Neuronal stem cell (in vitro differentiated cells): ENCODE measurements around the gene OR13J1.

Experiments
- DNase-seq: peaks from one replicate; pipeline ENCODE4 v3.0.0-alpha.2; 2013; ENCODE audit warnings: low spot score
- H2AFZ ChIP-seq: one replicate; pipeline ENCODE4 v1.6.1; 2013; ENCODE audit warnings: mild to moderate bottlenecking, low read length, inconsistent platforms
- H2AK5ac ChIP-seq: 2 replicates; pipeline ENCODE4 v1.6.1; 2013; ENCODE audit warnings: low read depth, mild to moderate bottlenecking, inconsistent platforms, low read length, moderate library complexity, mixed read lengths
- H2BK120ac ChIP-seq: 2 replicates; pipeline ENCODE4 v1.6.1; 2013; ENCODE audit warnings: low read depth, mild to moderate bottlenecking, inconsistent platforms, low read length, moderate library complexity, mixed read lengths
- H2BK12ac ChIP-seq: one replicate; pipeline ENCODE4 v1.6.1; 2013; ENCODE audit warnings: low read length, inconsistent platforms
- H2BK15ac ChIP-seq: 2 replicates; pipeline ENCODE4 v1.6.1; 2013; ENCODE audit warnings: mild to moderate bottlenecking, low read length, inconsistent platforms, mixed read lengths
- H2BK5ac ChIP-seq: one replicate; pipeline ENCODE4 v1.6.1; 2013; ENCODE audit warnings: inconsistent platforms, mild to moderate bottlenecking, low read length, moderate library complexity
- H3K14ac ChIP-seq: one replicate; pipeline ENCODE4 v1.6.1; 2013; ENCODE audit warnings: low read length, inconsistent platforms
- H3K18ac ChIP-seq: 2 replicates; pipeline ENCODE4 v1.6.1; 2013; ENCODE audit warnings: low read length, inconsistent platforms
- H3K23ac ChIP-seq: 2 replicates; pipeline ENCODE4 v1.6.1; 2013; ENCODE audit warnings: low read depth, mild to moderate bottlenecking, mixed read lengths, low read length, inconsistent platforms; ENCODE audit not compliant: poor library complexity
- H3K27ac ChIP-seq: replicated peaks from 3 replicates; pipeline ENCODE4 v1.5.1; 2013; ENCODE audit warnings: low read length, inconsistent platforms
- H3K27me3 ChIP-seq, 3 experiments: 2 replicates each; pipeline ENCODE4 v1.6.1; 2013; ENCODE audit warnings: low read length in 3 of 3, mild to moderate bottlenecking in 2 of 3, inconsistent platforms in 1 of 3, low read depth in 1 of 3, mixed read lengths in 1 of 3, moderate library complexity in 1 of 3; ENCODE audit not compliant: control insufficient read depth in 3 of 3, insufficient read depth in 3 of 3
- H3K36me3 ChIP-seq, 2 donors: replicated peaks in 1 of 2; 2 replicates each; pipeline ENCODE4 v1.6.1; 2013; ENCODE audit warnings: low read length in 2 of 2; ENCODE audit not compliant: control insufficient read depth in 2 of 2, insufficient read depth in 2 of 2
- H3K4ac ChIP-seq: 2 replicates; pipeline ENCODE4 v1.6.1; 2013; ENCODE audit warnings: inconsistent platforms, mild to moderate bottlenecking, low read length, moderate library complexity
- H3K4me1 ChIP-seq, 2 donors: 1 replicate in 1 of 2; 2 replicates in 1 of 2; pipeline ENCODE4 v1.6.1; 2013; ENCODE audit warnings: low read length in 2 of 2, low read depth in 1 of 2; ENCODE audit not compliant: control insufficient read depth in 2 of 2, insufficient read depth in 1 of 2
- H3K4me2 ChIP-seq: one replicate; pipeline ENCODE4 v1.6.1; 2013; ENCODE audit warnings: mild to moderate bottlenecking, low read length, inconsistent platforms; ENCODE audit not compliant: insufficient read depth, poor library complexity, severe bottlenecking
- H3K4me3 ChIP-seq, 2 donors: 2 replicates each; pipeline ENCODE4 v1.5.1; 2013; ENCODE audit warnings: low read length in 2 of 2, mild to moderate bottlenecking in 2 of 2, inconsistent platforms in 1 of 2, moderate library complexity in 1 of 2
- H3K79me1 ChIP-seq: one replicate; pipeline ENCODE4 v1.6.1; 2013; ENCODE audit warnings: low read depth, mild to moderate bottlenecking, inconsistent platforms, low read length, moderate library complexity
- H3K9ac ChIP-seq: one replicate; pipeline ENCODE4 v1.6.1; 2013; ENCODE audit warnings: mild to moderate bottlenecking, low read depth, low read length, inconsistent platforms; ENCODE audit not compliant: poor library complexity
- H3K9me3 ChIP-seq, 2 donors: replicated peaks in 1 of 2; 2 replicates each; pipeline versions ENCODE3 to v1.6.1; 2013; ENCODE audit warnings: low read length in 2 of 2, mild to moderate bottlenecking in 2 of 2, inconsistent platforms in 1 of 2, low read depth in 1 of 2, mixed read lengths in 1 of 2, moderate library complexity in 1 of 2; ENCODE audit not compliant: control insufficient read depth in 2 of 2, insufficient read depth in 1 of 2
- H4K8ac ChIP-seq: one replicate; pipeline ENCODE4 v1.6.1; 2013; ENCODE audit warnings: low read depth, mild to moderate bottlenecking, inconsistent platforms, low read length, moderate library complexity
- H4K91ac ChIP-seq: one replicate; pipeline ENCODE4 v1.6.1; 2013; ENCODE audit warnings: low read length, low read depth, mild to moderate bottlenecking, inconsistent platforms; ENCODE audit not compliant: poor library complexity

Gene OR13J1

DNA sequence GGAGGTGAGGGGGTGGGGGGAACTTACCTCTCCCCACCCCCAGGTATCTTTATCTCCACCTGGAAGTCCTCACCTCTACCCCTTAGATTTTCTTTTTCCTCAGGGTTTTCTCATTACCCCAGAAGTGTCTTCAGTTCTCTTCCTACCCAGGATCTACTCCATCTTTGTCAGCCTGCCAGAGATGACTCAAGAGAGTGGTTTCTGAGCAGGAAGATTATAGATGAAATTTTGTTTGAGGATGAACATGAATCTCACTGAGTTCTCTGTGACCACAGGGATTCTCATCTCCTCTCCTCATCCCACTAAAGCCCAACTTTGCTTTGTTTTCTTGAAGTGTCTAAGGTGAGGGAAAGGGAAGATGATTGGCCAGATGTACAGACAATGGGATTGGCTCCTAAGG lies 50.1 kb downstream of the OR13J1 start:
- Histone ChIP-seq H2BK120ac (no peak overlapping the region), H3K4me3 (no peak overlapping the region), H4K91ac (no peak overlapping the region), H3K9ac (no peak overlapping the region), H3K4me2 (no peak overlapping the region), H3K4me1 (peaks cover 0 to 1% of the 10 kb centered on the region in 2 donors), H3K27ac (no peak overlapping the region), H2AK5ac (no peak overlapping the region), H3K27me3 (no peaks in the 10 kb centered on the region), H3K14ac (no peak overlapping the region), H4K8ac (no peak overlapping the region), H3K18ac (no peak overlapping the region), H2BK5ac (no peak overlapping the region), H2BK15ac (no peak overlapping the region), H2AFZ (no peak overlapping the region), H3K9me3 (no peaks in the 10 kb centered on the region), H3K23ac (no peak overlapping the region), H3K36me3 (no peaks in the 10 kb centered on the region), H3K79me1 (no peaks in the 10 kb centered on the region), H3K4ac (no peak overlapping the region), H2BK12ac (no peak overlapping the region)
- DNase-seq: no peak
